Activated naive CD8-positive, alpha-beta T cell treated with anti-CD3 and anti-CD28 coated beads, Interleukin-2, amount 50 U/mL, for 24 hours (primary cell): ENCODE measurements around the gene CACNA1C.

Source experiments
- ATAC-seq: fragments of 150-1000 bp; cut with Tn5 transposase; one replicate; pipeline ENCODE4 v1.10.0; 2021
- DNase-seq: peaks from one replicate; pipeline ENCODE4 v3.0.0; 2021
- H3K27ac Mint-ChIP-seq: one replicate; pipeline ENCODE4 v1.8.0; 2021; ENCODE audit warnings: mild to moderate bottlenecking, mixed read lengths
- H3K27me3 Mint-ChIP-seq: one replicate; pipeline ENCODE4 v1.8.0; 2021; ENCODE audit warnings: mixed read lengths
- H3K36me3 Mint-ChIP-seq: one replicate; pipeline ENCODE4 v1.8.0; 2021; ENCODE audit warnings: low read depth, mixed read lengths
- H3K4me1 Mint-ChIP-seq: one replicate; pipeline ENCODE4 v1.8.0; 2021; ENCODE audit warnings: mixed read lengths
- H3K4me3 Mint-ChIP-seq: one replicate; pipeline ENCODE4 v1.8.0; 2021; ENCODE audit warnings: mild to moderate bottlenecking, moderate library complexity, mixed read lengths
- H3K9me3 Mint-ChIP-seq: one replicate; pipeline ENCODE4 v1.8.0; 2021; ENCODE audit warnings: mixed read lengths

CACNA1C gene

DNA sequence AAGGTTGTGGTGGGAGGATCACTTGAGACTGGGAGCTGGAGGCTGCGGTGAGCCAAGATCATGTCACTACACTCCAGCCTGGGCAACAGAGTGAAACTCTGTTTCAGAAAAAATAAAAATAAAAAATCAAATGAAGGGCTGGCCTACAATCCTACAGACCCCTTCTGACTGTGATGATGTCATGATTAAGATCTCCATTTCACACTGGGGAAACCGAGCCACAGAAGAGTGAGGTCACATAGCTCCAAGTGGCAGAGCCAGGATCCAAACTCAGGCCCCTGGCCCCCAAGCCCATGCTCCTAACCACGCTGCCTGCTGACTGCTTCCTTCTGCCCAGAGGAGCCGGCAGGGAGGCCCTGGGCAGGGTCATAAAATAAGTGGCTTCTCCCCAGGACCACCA lies 483.9 kb downstream of the CACNA1C start:
- no peak overlapping the region for H3K4me3 Mint-ChIP-seq
- H3K27me3 Mint-ChIP-seq, result no peaks in the 10 kb centered on the region
- no peaks in the 10 kb centered on the region for H3K4me1 Mint-ChIP-seq
- no peak overlapping the region for H3K27ac Mint-ChIP-seq
- ATAC-seq (no peak), DNase-seq (no peak)
- no peaks in the 10 kb centered on the region for H3K9me3 Mint-ChIP-seq
- H3K36me3 Mint-ChIP-seq, result no peaks in the 10 kb centered on the region

- H3K4me1 Mint-ChIP-seq, result no peaks in the 10 kb centered on the region
- no peak overlapping the region for H3K27ac Mint-ChIP-seq
- peaks cover 4% of the 10 kb centered on the region for H3K27me3 Mint-ChIP-seq
- DNase-seq, result no peak
- no peaks in the 10 kb centered on the region for H3K9me3 Mint-ChIP-seq
- no peak for ATAC-seq
- no peak overlapping the region for H3K4me3 Mint-ChIP-seq
- no peaks in the 10 kb centered on the region for H3K36me3 Mint-ChIP-seq
Observed at GRCh38 chr12:2537868-2538541, 485.2 kb downstream of the CACNA1C start.

DNA sequence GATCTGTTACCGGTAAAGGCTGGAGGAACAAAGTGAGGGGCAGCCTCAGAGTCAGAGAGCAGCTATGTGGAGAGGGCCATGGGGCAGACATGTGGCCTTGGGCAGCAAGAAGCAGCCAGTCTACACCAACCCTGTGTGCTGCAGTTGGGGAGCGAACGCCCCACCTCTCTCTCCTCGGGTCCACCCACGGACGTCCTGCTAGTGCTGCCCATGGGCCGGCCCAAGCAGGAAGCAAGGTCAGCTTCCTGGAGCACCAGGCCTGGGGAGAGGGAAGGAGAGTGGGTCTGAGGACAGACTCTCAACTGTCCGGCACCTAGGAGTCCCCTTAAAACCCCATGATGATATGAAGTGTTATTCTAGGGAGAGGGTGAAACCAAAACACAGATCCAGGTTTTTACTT lies 487.2 kb downstream of the CACNA1C start:
- H3K9me3 Mint-ChIP-seq, result no peaks in the 10 kb centered on the region
- no peaks in the 10 kb centered on the region for H3K36me3 Mint-ChIP-seq
- ATAC-seq (no peak), DNase-seq (no peak)
- peaks cover 4% of the 10 kb centered on the region for H3K27me3 Mint-ChIP-seq
- H3K4me1 Mint-ChIP-seq, result peaks cover 4% of the 10 kb centered on the region
- H3K4me3 Mint-ChIP-seq, result no peak overlapping the region
- H3K27ac Mint-ChIP-seq, result no peak overlapping the region

DNA sequence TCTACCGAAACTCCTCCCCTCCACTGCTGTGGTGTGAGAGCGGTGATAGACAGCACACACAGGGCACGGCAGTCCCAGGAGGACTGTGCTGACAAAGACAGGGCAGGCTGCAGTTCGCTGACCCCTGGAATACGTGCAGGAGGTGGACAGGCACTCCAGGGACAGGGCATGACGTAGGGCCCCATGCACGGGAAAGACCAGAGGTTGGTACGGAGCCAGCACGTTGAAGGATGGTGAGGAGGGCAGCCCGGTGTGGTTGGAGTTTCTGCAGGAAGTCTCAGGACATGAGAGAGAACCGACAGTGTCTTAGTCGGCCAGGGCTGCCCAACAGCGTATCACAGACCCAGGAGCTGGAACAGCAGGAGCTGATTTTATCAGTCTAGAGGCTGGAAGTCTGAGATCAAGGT lies 487.8 kb downstream of the CACNA1C start:
- Mint-ChIP-seq H3K27ac (no peak overlapping the region), H3K4me3 (no peak overlapping the region), H3K27me3 (peaks cover 4% of the 10 kb centered on the region), H3K9me3 (no peaks in the 10 kb centered on the region), H3K36me3 (no peaks in the 10 kb centered on the region), H3K4me1 (peaks cover 4% of the 10 kb centered on the region)
- ATAC-seq, result no peak
- no peak for DNase-seq

GRCh38 chr12:2541631-2542204 lies 488.9 kb downstream of the CACNA1C start:
- Mint-ChIP-seq H3K27me3 (peaks cover 4% of the 10 kb centered on the region), H3K9me3 (no peaks in the 10 kb centered on the region), H3K27ac (no peak overlapping the region), H3K4me3 (no peak overlapping the region), H3K4me1 (peaks cover 4% of the 10 kb centered on the region), H3K36me3 (no peaks in the 10 kb centered on the region)
- no peak for DNase-seq
- ATAC-seq, result no peak

GRCh38 chr12:2543801-2544200 lies 491.0 kb downstream of the CACNA1C start:
- Mint-ChIP-seq H3K4me1 (peaks cover 4% of the 10 kb centered on the region), H3K36me3 (no peaks in the 10 kb centered on the region), H3K27me3 (peaks cover 4% of the 10 kb centered on the region), H3K4me3 (no peak overlapping the region), H3K27ac (no peak overlapping the region), H3K9me3 (no peaks in the 10 kb centered on the region)
- DNase-seq (no peak), ATAC-seq (no peak)

- Mint-ChIP-seq H3K27me3 (peaks cover 4% of the 10 kb centered on the region), H3K4me3 (no peak overlapping the region), H3K9me3 (no peaks in the 10 kb centered on the region), H3K27ac (no peak overlapping the region), H3K36me3 (no peaks in the 10 kb centered on the region), H3K4me1 (peaks cover 4% of the 10 kb centered on the region)
- no peak for ATAC-seq
- no peak for DNase-seq
Observed at GRCh38 chr12:2544230-2544629, 491.4 kb downstream of the CACNA1C start.

DNA sequence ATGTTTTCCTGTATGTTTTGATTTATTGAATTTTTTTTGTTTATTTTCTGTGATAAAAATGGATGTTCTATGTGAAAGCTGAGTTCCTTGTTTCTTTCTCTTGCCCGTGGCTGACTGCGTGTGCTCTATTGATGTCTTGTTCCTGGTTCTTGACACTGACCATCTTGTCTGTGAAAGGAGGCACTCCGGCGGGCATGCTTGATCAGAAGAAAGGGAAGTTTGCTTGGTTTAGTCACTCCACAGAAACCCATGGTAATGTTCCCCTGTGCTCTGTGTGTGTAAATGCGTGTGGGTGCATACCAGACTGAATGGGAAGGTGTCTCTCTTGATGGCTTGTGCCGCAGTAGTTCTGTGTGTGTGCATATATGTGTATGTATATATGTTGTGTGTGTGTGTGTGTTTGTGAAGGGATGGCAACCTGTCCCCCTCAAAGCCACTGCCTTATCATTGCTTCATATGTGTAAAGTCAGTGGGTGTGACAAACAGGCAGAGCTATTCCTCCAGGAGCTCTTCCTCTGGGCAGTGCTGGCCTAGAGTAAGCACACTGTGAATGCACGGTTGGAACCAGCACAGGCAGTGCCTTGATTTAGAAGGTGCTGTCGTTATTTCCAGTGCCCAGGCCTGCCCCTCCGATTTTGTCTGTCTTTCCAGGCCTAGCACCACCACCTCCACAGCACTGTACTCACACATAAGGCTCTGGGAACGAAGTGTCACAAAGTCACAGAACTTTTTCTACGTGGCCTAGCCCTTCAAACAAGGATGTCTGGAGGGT lies 494.7 kb downstream of the CACNA1C start:
- Mint-ChIP-seq H3K4me1 (peaks cover 4% of the 10 kb centered on the region), H3K9me3 (no peaks in the 10 kb centered on the region), H3K27ac (no peak overlapping the region), H3K27me3 (peaks cover 2% of the 10 kb centered on the region), H3K4me3 (no peak overlapping the region), H3K36me3 (no peaks in the 10 kb centered on the region)
- no peak for ATAC-seq
- no peak for DNase-seq

- no peak overlapping the region for H3K27ac Mint-ChIP-seq
- no peaks in the 10 kb centered on the region for H3K27me3 Mint-ChIP-seq
- no peaks in the 10 kb centered on the region for H3K9me3 Mint-ChIP-seq
- H3K4me1 Mint-ChIP-seq, result peaks cover 4% of the 10 kb centered on the region
- no peak for DNase-seq
- no peaks in the 10 kb centered on the region for H3K36me3 Mint-ChIP-seq
- ATAC-seq, result no peak
- H3K4me3 Mint-ChIP-seq, result no peak overlapping the region
Observed at GRCh38 chr12:2548081-2548480, 495.3 kb downstream of the CACNA1C start.

- DNase-seq (no peak), ATAC-seq (no peak)
Observed at GRCh38 chr12:2550561-2551411, 498.0 kb downstream of the CACNA1C start.

GRCh38 chr12:2551412-2551900 lies 498.7 kb downstream of the CACNA1C start:
- Mint-ChIP-seq H3K4me3 (no peak overlapping the region), H3K27ac (no peak overlapping the region), H3K9me3 (no peaks in the 10 kb centered on the region), H3K36me3 (no peaks in the 10 kb centered on the region), H3K4me1 (no peaks in the 10 kb centered on the region), H3K27me3 (no peaks in the 10 kb centered on the region)
- ATAC-seq (no peak), DNase-seq (no peak)

More at GRCh38 chr12:2550561-2551411, 498.0 kb downstream of the CACNA1C start:
- Mint-ChIP-seq H3K4me3 (no peak overlapping the region), H3K4me1 (no peaks in the 10 kb centered on the region), H3K27me3 (no peaks in the 10 kb centered on the region), H3K27ac (no peak overlapping the region), H3K36me3 (no peaks in the 10 kb centered on the region), H3K9me3 (no peaks in the 10 kb centered on the region)

DNA sequence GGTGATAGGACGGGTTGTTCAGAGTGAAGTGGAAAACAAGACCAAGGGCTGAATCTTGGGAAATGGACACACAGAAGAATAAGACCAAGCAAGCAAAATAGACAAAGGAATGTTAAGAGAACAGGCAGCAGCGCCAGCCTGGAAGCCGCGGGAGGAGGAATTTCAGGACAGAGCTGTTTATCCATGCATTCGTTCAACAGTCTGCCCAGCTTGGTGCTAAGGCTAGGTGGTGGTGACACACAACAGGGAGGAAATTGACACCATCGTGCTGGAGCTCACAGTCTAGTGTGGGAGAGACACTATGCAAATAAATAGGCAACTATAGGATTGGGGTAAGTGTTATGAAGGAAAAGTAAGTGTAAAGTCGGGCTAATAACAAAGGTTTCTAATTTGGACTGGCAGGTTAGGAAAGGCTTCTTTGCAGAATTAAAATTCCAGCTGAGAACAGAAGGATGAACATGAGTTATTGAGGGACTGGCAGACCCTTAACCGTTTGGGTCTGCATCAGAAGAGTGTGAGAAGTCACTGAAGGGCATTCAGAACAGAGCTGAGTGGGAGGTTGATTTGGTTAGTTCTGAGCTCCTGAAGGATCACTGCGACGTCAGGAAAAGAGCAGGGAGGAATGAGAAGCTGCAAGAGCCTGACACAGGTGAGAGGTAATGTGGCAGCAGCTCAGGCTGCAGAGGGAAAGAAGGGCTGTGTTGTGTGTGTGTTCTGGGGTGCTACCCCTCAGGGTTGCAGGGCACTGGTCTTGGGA lies 499.4 kb downstream of the CACNA1C start:
- H3K27ac Mint-ChIP-seq, result no peak overlapping the region
- ATAC-seq (no peak), DNase-seq (no peak)
- no peaks in the 10 kb centered on the region for H3K36me3 Mint-ChIP-seq
- H3K9me3 Mint-ChIP-seq, result no peaks in the 10 kb centered on the region
- no peaks in the 10 kb centered on the region for H3K4me1 Mint-ChIP-seq
- no peak overlapping the region for H3K4me3 Mint-ChIP-seq
- H3K27me3 Mint-ChIP-seq, result no peaks in the 10 kb centered on the region

DNA sequence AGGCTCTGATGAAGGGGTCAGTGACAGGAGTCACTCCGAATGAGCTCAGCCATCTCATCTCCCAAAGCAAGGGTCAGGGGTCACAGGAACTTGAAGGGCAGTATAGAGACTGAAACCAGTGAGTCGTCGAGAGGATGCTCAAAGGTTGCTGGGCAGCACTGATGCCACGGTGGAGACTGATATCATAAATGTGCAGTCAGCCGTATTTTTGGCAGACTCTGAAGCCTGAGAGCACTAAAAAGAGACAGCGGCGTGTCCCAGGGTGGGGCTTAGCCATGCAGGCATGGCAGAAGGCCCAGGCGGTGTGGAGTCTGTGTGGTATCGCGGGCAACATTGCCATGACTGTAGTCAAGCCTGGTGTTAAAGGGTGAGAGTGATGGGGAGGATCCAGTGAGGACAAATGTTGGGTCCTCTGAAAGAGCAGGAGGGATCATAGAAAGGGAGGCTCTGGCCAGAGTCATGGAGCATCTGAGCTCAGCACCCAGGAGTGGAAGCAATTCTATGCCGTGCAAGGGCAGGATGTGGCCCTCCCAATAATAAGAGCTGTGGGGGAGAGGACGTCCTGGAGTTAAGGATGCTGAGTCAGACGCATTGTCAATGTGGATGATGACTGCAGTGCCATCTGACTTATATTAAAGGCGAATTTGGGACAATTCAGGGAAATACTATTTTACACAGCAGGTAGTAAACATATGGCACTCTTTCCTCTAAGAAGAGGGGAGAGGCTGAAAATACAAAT lies 500.8 kb downstream of the CACNA1C start:
- H3K27ac Mint-ChIP-seq, result no peak overlapping the region
- H3K4me3 Mint-ChIP-seq, result no peak overlapping the region
- H3K9me3 Mint-ChIP-seq, result no peaks in the 10 kb centered on the region
- H3K27me3 Mint-ChIP-seq, result no peaks in the 10 kb centered on the region
- ATAC-seq (peak; percentile 33), DNase-seq (no peak)
- no peaks in the 10 kb centered on the region for H3K4me1 Mint-ChIP-seq
- no peaks in the 10 kb centered on the region for H3K36me3 Mint-ChIP-seq
